Keratinocyte (primary cell): ENCODE results near the gene FAM118B. TPM values are rescaled to one million over a fixed set of nuclear protein-coding genes. Genes with fewer than 3 reads are reported as not detected.

Source experiments
- DNase-seq: peaks from one replicate; pipeline ENCODE4 v3.0.0-alpha.2; 2011; ENCODE audit warnings: low read depth, missing footprints, low spot score
- FAIRE-seq: peaks from 2 replicates; lab custom pipeline; 2011; peaks lifted over from hg19 to GRCh38; lab: Jason Lieb, UNC
- H2AFZ ChIP-seq: 2 replicates; pipeline ENCODE4 v1.6.0; 2012; ENCODE audit warnings: low read length, control low read depth, inconsistent platforms; ENCODE audit not compliant: control insufficient read depth
- H3K27ac ChIP-seq: 2 replicates; pipeline ENCODE4 v1.5.1; 2011; ENCODE audit warnings: low read length; ENCODE audit not compliant: control insufficient read depth, insufficient read depth
- H3K27me3 ChIP-seq: 3 replicates; pipeline ENCODE4 v1.6.0; 2011; ENCODE audit warnings: low read length; ENCODE audit not compliant: control insufficient read depth, insufficient read depth; ENCODE audit errors: extremely low read depth
- H3K36me3 ChIP-seq, 2 experiments: 2 replicates in 1 of 2; 3 replicates in 1 of 2; pipeline ENCODE4 v1.5.1; 2011; ENCODE audit warnings: low read length in 2 of 2, mild to moderate bottlenecking in 1 of 2; ENCODE audit not compliant: control insufficient read depth in 2 of 2, insufficient read depth in 2 of 2; ENCODE audit errors: extremely low read depth in 1 of 2
- H3K4me1 ChIP-seq: 3 replicates; pipeline ENCODE4 v1.5.1; 2011; ENCODE audit warnings: low read length; ENCODE audit not compliant: control insufficient read depth, insufficient read depth; ENCODE audit errors: extremely low read depth
- H3K4me2 ChIP-seq: 3 replicates; pipeline ENCODE4 v1.6.0; 2011; ENCODE audit warnings: low read depth, low read length; ENCODE audit not compliant: control insufficient read depth, insufficient read depth; ENCODE audit errors: extremely low read depth
- H3K4me3 ChIP-seq, 3 experiments: fragments of 200-600 bp in 1 of 3; sonication (generic) in 1 of 3; 2 replicates in 2 of 3; 3 replicates in 1 of 3; pipeline ENCODE4 v1.5.1; 2011 to 2016; ENCODE audit warnings: low read length in 3 of 3, mild to moderate bottlenecking in 3 of 3, control low read depth in 2 of 3, inconsistent platforms in 1 of 3, low read depth in 1 of 3, mixed read lengths in 1 of 3, mixed run types in 1 of 3, moderate library complexity in 1 of 3; ENCODE audit not compliant: control insufficient read depth in 2 of 3, insufficient read depth in 2 of 3; ENCODE audit errors: extremely low read depth in 1 of 3
- H3K79me2 ChIP-seq: 2 replicates; pipeline ENCODE4 v1.6.0; 2012; ENCODE audit warnings: low read length; ENCODE audit not compliant: control insufficient read depth, insufficient read depth
- H3K9ac ChIP-seq: 3 replicates; pipeline ENCODE4 v1.6.0; 2011; ENCODE audit warnings: low read length; ENCODE audit not compliant: control insufficient read depth, insufficient read depth; ENCODE audit errors: extremely low read depth
- H3K9me1 ChIP-seq: 3 replicates; pipeline ENCODE4 v1.6.0; 2011; ENCODE audit warnings: low read length; ENCODE audit not compliant: control insufficient read depth, insufficient read depth; ENCODE audit errors: extremely low read depth
- H3K9me3 ChIP-seq: 2 replicates; pipeline ENCODE4 v1.5.1; 2012; ENCODE audit warnings: low read depth, low read length; ENCODE audit not compliant: control insufficient read depth
- H4K20me1 ChIP-seq: 3 replicates; pipeline ENCODE4 v1.6.0; 2011; ENCODE audit warnings: low read length; ENCODE audit not compliant: control insufficient read depth, insufficient read depth; ENCODE audit errors: extremely low read depth
- EZH2 ChIP-seq: IDR thresholded peaks from one replicate; pipeline ENCODE4 v1.6.1; 2012; ENCODE audit warnings: inconsistent platforms, mild to moderate bottlenecking, low read length, moderate library complexity
- dilution Hi-C: fragments of 300-500 bp; cut with MboI; formaldehyde crosslinking; loops from one replicate; pipeline ENCODE4 v1.7.0; 2020; ENCODE audit warnings: low sequenced_read_pairs; ENCODE audit not compliant: extremely low pct_ligation_motif_present
- polyA plus RNA-seq, 5 experiments: library from polyadenylated mRNA; depleted of rRNA in 3 of 5; stranded (reverse) in 3 of 5; stranded (forward) in 1 of 5; unstranded in 1 of 5; fragments of >200 nt; gene quantifications; 1 replicate in 1 of 5; 2 replicates in 3 of 5; 3 replicates in 1 of 5; pipeline versions ENCODE4 v1.2.1 to v1.2.3, GENCODE V29; 2011 to 2012; ENCODE audit warnings: missing spikeins in 2 of 5, low read depth in 1 of 5, low replicate concordance in 1 of 5
- TF ChIP-seq, protein P1 (sequence below), 3 experiments: IDR thresholded peaks in 1 of 3; conservative IDR thresholded peaks in 1 of 3; optimal IDR thresholded peaks in 1 of 3; 2 replicates in 2 of 3; 3 replicates in 1 of 3; pipeline versions ENCODE3 to v1.5.1; 2011; ENCODE audit warnings: low read length in 3 of 3, mild to moderate bottlenecking in 3 of 3, moderate library complexity in 2 of 3, control low read depth in 1 of 3, inconsistent platforms in 1 of 3; ENCODE audit not compliant: insufficient read depth in 2 of 3; ENCODE audit errors: extremely low read depth in 1 of 3

Gene FAM118B
- polyA plus RNA-seq, 1 donor (not counting 4 experiments of a cell fraction or from before 2014, with no cell fraction given): 32.0 TPM

DNA sequence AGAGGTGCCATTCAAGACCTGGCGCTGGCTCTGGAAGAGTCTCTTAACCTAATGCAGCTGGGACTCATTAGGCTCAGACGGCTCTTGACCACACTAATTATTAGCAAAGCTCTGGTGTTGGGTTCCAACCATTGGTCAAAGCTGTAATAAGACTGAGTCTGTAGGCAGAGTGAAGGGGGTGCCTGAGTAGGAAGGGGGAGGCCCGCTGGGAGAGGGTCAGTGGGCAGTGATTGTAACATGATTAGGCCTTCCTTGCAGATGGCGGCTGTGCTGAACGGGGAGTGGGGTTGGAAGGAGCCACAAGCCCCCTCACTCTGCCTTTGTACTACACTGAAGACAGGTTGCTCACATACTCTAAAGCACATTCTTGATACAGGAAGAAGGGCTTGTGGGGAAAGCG lies 51.9 kb downstream of the FAM118B start:
- no peak overlapping the region for H3K4me3 ChIP-seq
- no peaks in the 10 kb centered on the region for H3K27me3 ChIP-seq
- H3K9ac ChIP-seq: no peak overlapping the region
- no peak overlapping the region for H3K4me2 ChIP-seq
- no peak overlapping the region for H3K27ac ChIP-seq
- peaks cover 4% of the 10 kb centered on the region for H3K4me1 ChIP-seq
- no peaks in the 10 kb centered on the region for H4K20me1 ChIP-seq
- no peaks in the 10 kb centered on the region for H3K9me1 ChIP-seq
- H3K9me3 ChIP-seq: no peaks in the 10 kb centered on the region
- no peak for FAIRE-seq
- no peak for DNase-seq
- TF ChIP-seq EZH2: no peak
- TF ChIP-seq, protein P1, sequence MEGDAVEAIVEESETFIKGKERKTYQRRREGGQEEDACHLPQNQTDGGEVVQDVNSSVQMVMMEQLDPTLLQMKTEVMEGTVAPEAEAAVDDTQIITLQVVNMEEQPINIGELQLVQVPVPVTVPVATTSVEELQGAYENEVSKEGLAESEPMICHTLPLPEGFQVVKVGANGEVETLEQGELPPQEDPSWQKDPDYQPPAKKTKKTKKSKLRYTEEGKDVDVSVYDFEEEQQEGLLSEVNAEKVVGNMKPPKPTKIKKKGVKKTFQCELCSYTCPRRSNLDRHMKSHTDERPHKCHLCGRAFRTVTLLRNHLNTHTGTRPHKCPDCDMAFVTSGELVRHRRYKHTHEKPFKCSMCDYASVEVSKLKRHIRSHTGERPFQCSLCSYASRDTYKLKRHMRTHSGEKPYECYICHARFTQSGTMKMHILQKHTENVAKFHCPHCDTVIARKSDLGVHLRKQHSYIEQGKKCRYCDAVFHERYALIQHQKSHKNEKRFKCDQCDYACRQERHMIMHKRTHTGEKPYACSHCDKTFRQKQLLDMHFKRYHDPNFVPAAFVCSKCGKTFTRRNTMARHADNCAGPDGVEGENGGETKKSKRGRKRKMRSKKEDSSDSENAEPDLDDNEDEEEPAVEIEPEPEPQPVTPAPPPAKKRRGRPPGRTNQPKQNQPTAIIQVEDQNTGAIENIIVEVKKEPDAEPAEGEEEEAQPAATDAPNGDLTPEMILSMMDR (optimal IDR thresholded peaks at IDR 0.05 in 1 of 3, IDR thresholded peaks at IDR 0.05 in 1 of 3, conservative IDR thresholded peaks at IDR 0.05 in 1 of 3; ENCODE audit: extremely low read depth in 1 of 3, insufficient read depth in 2 of 3, low read length in 3 of 3): no peak
- dilution Hi-C loops: no loop called here
- H3K79me2 ChIP-seq: peaks cover 22% of the 10 kb centered on the region
- peaks cover 43 to 45% of the 10 kb centered on the region in 2 experiments for H3K36me3 ChIP-seq
- no peak overlapping the region for H2AFZ ChIP-seq

DNA sequence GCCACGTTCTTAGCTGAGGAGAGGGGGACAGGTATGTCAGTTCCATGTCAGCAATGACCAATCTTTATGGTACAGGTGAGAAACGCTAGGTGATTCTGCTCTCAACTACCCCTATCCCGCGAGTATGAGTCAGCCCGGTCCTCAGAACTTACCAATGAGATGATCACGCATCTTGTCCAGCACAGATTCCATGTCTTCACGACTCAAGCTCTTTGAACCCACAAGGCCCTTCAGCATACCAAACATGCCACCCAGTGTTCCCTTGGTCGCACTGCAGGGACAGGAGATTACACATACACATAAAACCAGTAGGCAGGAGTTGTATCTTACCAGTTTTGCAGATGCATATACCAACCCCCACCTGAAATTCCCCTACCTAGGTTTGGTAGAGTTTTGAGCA lies 54.2 kb downstream of the FAM118B start:
- Histone ChIP-seq H3K79me2 (peaks cover 38% of the 10 kb centered on the region), H3K9me3 (no peaks in the 10 kb centered on the region), H3K27ac (no peak overlapping the region), H3K9me1 (no peaks in the 10 kb centered on the region), H2AFZ (no peak overlapping the region), H3K4me2 (no peak overlapping the region), H4K20me1 (no peaks in the 10 kb centered on the region), H3K27me3 (no peaks in the 10 kb centered on the region), H3K4me1 (peaks cover 8% of the 10 kb centered on the region), H3K4me3 (no peak overlapping the region), H3K36me3 (peaks cover 43 to 45% of the 10 kb centered on the region in 2 experiments), H3K9ac (no peak overlapping the region)
- no peak for DNase-seq
- FAIRE-seq: no peak
- dilution Hi-C loops: no loop called here
- no peak for TF ChIP-seq EZH2
- TF ChIP-seq, protein P1 (optimal IDR thresholded peaks at IDR 0.05 in 1 of 3, IDR thresholded peaks at IDR 0.05 in 1 of 3, conservative IDR thresholded peaks at IDR 0.05 in 1 of 3; ENCODE audit: extremely low read depth in 1 of 3, insufficient read depth in 2 of 3, low read length in 3 of 3): peak in 1 of 3 experiments; percentile 6
